Astrocyte (in vitro differentiated cells and primary cell): ENCODE measurements around the gene PIK3CD.

Experiments used
- CTCF ChIP-seq: IDR thresholded peaks from 2 replicates; pipeline ENCODE4 v1.5.1; 2011; ENCODE audit warnings: low read depth, mild to moderate bottlenecking, inconsistent platforms, low read length, moderate library complexity; ENCODE audit not compliant: insufficient read depth
- EZH2 ChIP-seq: IDR thresholded peaks from 2 replicates; pipeline ENCODE4 v1.6.1; 2012; ENCODE audit warnings: mild to moderate bottlenecking, low read length, inconsistent platforms; ENCODE audit not compliant: insufficient read depth

GRCh38 chr1:9753121-9753531 is 101.6 kb downstream of the PIK3CD start:
- no peak for TF ChIP-seq CTCF
- no peak for TF ChIP-seq EZH2
